HG02763 (cell line): ENCODE measurements around the gene ANKRD45.
"Not testable (repeated sequence)": the region's sequence is repeated elsewhere in the genome, so short reads cannot be mapped to it uniquely, and the experiment has no call there.

ENCODE experiments used
- ATAC-seq: cut with Tn5 transposase; IDR thresholded peaks from one replicate; pipeline ENCODE4 v1.9.1; 2021; ENCODE audit warnings: mild to moderate bottlenecking, moderate library complexity; ENCODE audit not compliant: unreplicated experiment

The ANKRD45 gene

GRCh38 chr1:173669491-173669941, at the start of gene ANKRD45:
Gene ANKRD45 (minus strand): TSS chr1:173669851. CDS start chr1:173659418, 10,433 bp downstream.
- ATAC-seq, result no peak

- ATAC-seq, result no peak
Observed at GRCh38 chr1:173717238-173717637, 47.6 kb upstream of the ANKRD45 start.

GRCh38 chr1:173715538-173715844, 45.8 kb upstream of the ANKRD45 start:
- no peak for ATAC-seq

- ATAC-seq, result peak; percentile 93
Observed at GRCh38 chr1:173714759-173715537, 45.3 kb upstream of the ANKRD45 start, which contains the start of gene KLHL20. Gene KLHL20 (plus strand): TSS chr1:173714981. CDS start chr1:173716044, 1,063 bp downstream.

GRCh38 chr1:173714441-173714758, 44.7 kb upstream of the ANKRD45 start:
- ATAC-seq, result no peak

- ATAC-seq, result no peak
Observed at GRCh38 chr1:173708787-173709186, 39.1 kb upstream of the ANKRD45 start.

- ATAC-seq, result no peak
Observed at GRCh38 chr1:173705117-173705516, 35.5 kb upstream of the ANKRD45 start.

- ATAC-seq, result no peak
Observed at GRCh38 chr1:173702736-173703135, 33.1 kb upstream of the ANKRD45 start.

- not testable (repeated sequence) for ATAC-seq
Observed at GRCh38 chr1:173701299-173701698, 31.6 kb upstream of the ANKRD45 start.

- ATAC-seq, result no peak
Observed at GRCh38 chr1:173693238-173693637, 23.6 kb upstream of the ANKRD45 start.

- no peak for ATAC-seq
Observed at GRCh38 chr1:173688300-173688699, 18.6 kb upstream of the ANKRD45 start.

GRCh38 chr1:173685121-173685520, 15.5 kb upstream of the ANKRD45 start:
- not testable (repeated sequence) for ATAC-seq

GRCh38 chr1:173683838-173684237, 14.2 kb upstream of the ANKRD45 start:
- not testable (repeated sequence) for ATAC-seq

- no peak for ATAC-seq
Observed at GRCh38 chr1:173682184-173682583, 12.5 kb upstream of the ANKRD45 start.

- not testable (repeated sequence) for ATAC-seq
Observed at GRCh38 chr1:173680152-173680551, 10.5 kb upstream of the ANKRD45 start.

GRCh38 chr1:173674496-173674895, 4.8 kb upstream of the ANKRD45 start:
- not testable (repeated sequence) for ATAC-seq

GRCh38 chr1:173666646-173667045, 3.0 kb downstream of the ANKRD45 start:
- no peak for ATAC-seq

GRCh38 chr1:173663159-173663558, 6.5 kb downstream of the ANKRD45 start:
- ATAC-seq, result no peak

GRCh38 chr1:173661763-173662162, 7.9 kb downstream of the ANKRD45 start:
- ATAC-seq, result no peak

- ATAC-seq, result no peak
Observed at GRCh38 chr1:173661271-173661670, 8.4 kb downstream of the ANKRD45 start.

GRCh38 chr1:173660306-173660705, 9.3 kb downstream of the ANKRD45 start:
- ATAC-seq, result no peak

- ATAC-seq, result no peak
Observed at GRCh38 chr1:173648880-173649605, 20.6 kb downstream of the ANKRD45 start.
